B cell (primary cell): ENCODE measurements around the gene TBATA. TPM values are rescaled to one million over a fixed set of nuclear protein-coding genes. Genes with fewer than 3 reads are reported as not detected.

Experiments
- ATAC-seq: fragments of 200-7000 bp; cut with Tn5 transposase; one replicate; pipeline ENCODE4 v1.10.0; 2021; ENCODE audit warnings: low read depth, mild to moderate bottlenecking, moderate number of reproducible peaks, moderate library complexity
- CTCF ChIA-PET: fragments of 350-600 bp; sonication (Branson Sonifier 250); formaldehyde crosslinking; loops from one replicate; lab custom pipeline; 2021; ENCODE audit warnings: antibody characterized with exemption, inconsistent platforms; lab: Charles Lee
- POLR2A ChIA-PET: fragments of 350-600 bp; sonication (Branson Sonifier 250); formaldehyde crosslinking; loops from one replicate; lab custom pipeline; 2021; ENCODE audit warnings: antibody characterized with exemption; lab: Charles Lee
- DNase-seq: peaks from one replicate; pipeline ENCODE4 v3.0.0; 2013
- H2AFZ ChIP-seq: 2 replicates; pipeline ENCODE4 v1.6.1; 2012; ENCODE audit warnings: mild to moderate bottlenecking, low read depth, low read length; ENCODE audit not compliant: insufficient read depth, poor library complexity, severe bottlenecking
- H3K27ac ChIP-seq, 2 donors: 1 replicate in 1 of 2; 2 replicates in 1 of 2; pipeline ENCODE4 v1.5.1; 2012 to 2013; ENCODE audit warnings: low read length in 2 of 2, mild to moderate bottlenecking in 2 of 2, moderate library complexity in 1 of 2
- H3K27me3 ChIP-seq, 4 experiments: fragments of 200-600 bp in 1 of 4; sonication (generic) in 1 of 4; replicated peaks in 1 of 4; 1 replicate in 2 of 4; 2 replicates in 2 of 4; pipeline versions ENCODE4 v1.6.1 to v1.7.0; 2013 to 2016; ENCODE audit warnings: low read length in 3 of 4, mild to moderate bottlenecking in 2 of 4, mixed read lengths in 1 of 4, moderate library complexity in 1 of 4; ENCODE audit not compliant: insufficient read depth in 4 of 4, control insufficient read depth in 3 of 4; ENCODE audit errors: control extremely low read depth in 1 of 4
- H3K36me3 ChIP-seq, 2 experiments: replicated peaks in 1 of 2; 1 replicate in 1 of 2; 2 replicates in 1 of 2; pipeline versions ENCODE4 v1.6.1 to v1.7.1; 2013; ENCODE audit warnings: low read length in 1 of 2; ENCODE audit not compliant: insufficient read depth in 2 of 2, control insufficient read depth in 1 of 2; ENCODE audit errors: control extremely low read depth in 1 of 2, extremely low read depth in 1 of 2
- H3K4me1 ChIP-seq, 2 donors: fragments of 200-600 bp in 1 of 2; sonication (generic) in 1 of 2; 1 replicate in 1 of 2; 2 replicates in 1 of 2; pipeline versions ENCODE4 v1.5.1 to v1.6.1; 2013 to 2017; ENCODE audit warnings: low read length in 2 of 2; ENCODE audit not compliant: control insufficient read depth in 2 of 2, insufficient read depth in 2 of 2
- H3K4me2 ChIP-seq: replicated peaks from 2 replicates; pipeline ENCODE3; 2012; ENCODE audit warnings: mild to moderate bottlenecking, low read depth, low read length; ENCODE audit not compliant: poor library complexity, severe bottlenecking
- H3K4me3 ChIP-seq, 5 experiments: fragments of 200-600 bp in 1 of 5; sonication (generic) in 1 of 5; 1 replicate in 3 of 5; 2 replicates in 2 of 5; pipeline versions ENCODE4 v1.5.1 to v1.7.0; 2011 to 2016; ENCODE audit warnings: low read length in 4 of 5, mild to moderate bottlenecking in 4 of 5, low read depth in 2 of 5, control low read depth in 1 of 5, moderate library complexity in 1 of 5; ENCODE audit not compliant: insufficient read depth in 1 of 5; ENCODE audit errors: control extremely low read depth in 1 of 5, extremely low read depth in 1 of 5
- H3K79me2 ChIP-seq: fragments of 200-600 bp; sonication (generic); one replicate; pipeline ENCODE4 v1.6.0; 2016; ENCODE audit warnings: low read length; ENCODE audit not compliant: control insufficient read depth, insufficient read depth
- H3K9ac ChIP-seq: fragments of 200-600 bp; sonication (generic); 2 replicates; pipeline ENCODE4 v1.6.1; 2017; ENCODE audit warnings: mild to moderate bottlenecking, low read length, moderate library complexity
- H3K9me3 ChIP-seq, 3 donors: one replicate each; pipeline versions ENCODE4 v1.6.1 to v1.7.1; 2013; ENCODE audit warnings: low read length in 2 of 3; ENCODE audit not compliant: control insufficient read depth in 2 of 3, insufficient read depth in 1 of 3; ENCODE audit errors: control extremely low read depth in 1 of 3
- H4K20me1 ChIP-seq: 2 replicates; pipeline ENCODE4 v1.6.0; 2012; ENCODE audit warnings: mild to moderate bottlenecking, low read length; ENCODE audit not compliant: insufficient read depth, control insufficient read depth, poor library complexity, severe bottlenecking
- H3K27ac Mint-ChIP-seq: one replicate; pipeline ENCODE4 v1.8.0; 2021; ENCODE audit warnings: mixed read lengths
- H3K27me3 Mint-ChIP-seq: one replicate; pipeline ENCODE4 v1.8.0; 2021; ENCODE audit warnings: mixed read lengths
- H3K4me1 Mint-ChIP-seq: one replicate; pipeline ENCODE4 v1.8.0; 2021; ENCODE audit warnings: mixed read lengths
- H3K4me3 Mint-ChIP-seq: one replicate; pipeline ENCODE4 v1.8.0; 2021; ENCODE audit warnings: mixed read lengths
- H3K9me3 Mint-ChIP-seq: one replicate; pipeline ENCODE4 v1.8.0; 2022; ENCODE audit warnings: mixed read lengths; ENCODE audit not compliant: insufficient read depth
- CTCF ChIP-seq: fragments of 200-600 bp; IDR thresholded peaks from one replicate; pipeline ENCODE4 v1.8.0; 2022; ENCODE audit warnings: antibody characterized with exemption, mild to moderate bottlenecking
- EZH2 ChIP-seq: IDR thresholded peaks from 2 replicates; pipeline ENCODE4 v1.6.1; 2012; ENCODE audit warnings: borderline replicate concordance, low read depth, mild to moderate bottlenecking, moderate library complexity, low read length; ENCODE audit not compliant: insufficient read depth, poor library complexity, severe bottlenecking
- WGBS: methylation state at CpG from one replicate; pipeline ENCODE4 v1.1.5; 2013; ENCODE audit warnings: missing lambda C conversion rate; ENCODE audit not compliant: insufficient coverage; 5-methylcytosine and 5-hydroxymethylcytosine counted together
- intact Hi-C: fragments of 100-400 bp; cut with micrococcal nuclease; formaldehyde crosslinking; loops from one replicate; pipeline ENCODE4 v1.10.0; 2022
- polyA plus RNA-seq: library from polyadenylated mRNA; depleted of rRNA; stranded (reverse); fragments of >200 nt; gene quantifications from 2 replicates; pipeline ENCODE4 v1.2.3, GENCODE V29; 2012
- total RNA-seq, 2 donors: library from RNA; stranded (reverse); fragments of 120-200 nt in 1 of 2; gene quantifications; 1 replicate in 1 of 2; 2 replicates in 1 of 2; pipeline versions ENCODE4 v1.2.3 to v1.2.4, GENCODE V29; 2013 to 2022

The TBATA gene
- total and polyA plus RNA-seq, 2 donors (not counting 1 experiment from before 2014, with no cell fraction given) = not detected

GRCh38 chr10:70801854-70802253 lies 16.7 kb upstream of the TBATA start:
- Histone ChIP-seq H4K20me1 (no peaks in the 10 kb centered on the region), H3K36me3 (no peaks in the 10 kb centered on the region), H3K79me2 (no peaks in the 10 kb centered on the region), H2AFZ (no peak overlapping the region), H3K4me1 (no peaks in the 10 kb centered on the region), H3K9me3 (no peaks in the 10 kb centered on the region), H3K9ac (no peak overlapping the region), H3K4me3 (no peak overlapping the region), H3K27me3 (peaks cover 0 to 13% (median 3%) of the 10 kb centered on the region in 4 experiments), H3K27ac (no peak overlapping the region), H3K4me2 (no peak overlapping the region)
- no peaks in the 10 kb centered on the region for H3K4me1 Mint-ChIP-seq
- POLR2A ChIA-PET = no interaction called here
- no peaks in the 10 kb centered on the region for H3K9me3 Mint-ChIP-seq
- DNase-seq (no peak), ATAC-seq (no peak)
- H3K27ac Mint-ChIP-seq = no peak overlapping the region
- H3K27me3 Mint-ChIP-seq = peaks cover 39% of the 10 kb centered on the region
- H3K4me3 Mint-ChIP-seq = no peak overlapping the region
- CTCF ChIA-PET = no interaction called here
- intact Hi-C loops = no loop called here
- WGBS = no CpG with 5 or more reads among the region's 1 CpG
- TF ChIP-seq EZH2 (no peak), CTCF (no peak)

DNA sequence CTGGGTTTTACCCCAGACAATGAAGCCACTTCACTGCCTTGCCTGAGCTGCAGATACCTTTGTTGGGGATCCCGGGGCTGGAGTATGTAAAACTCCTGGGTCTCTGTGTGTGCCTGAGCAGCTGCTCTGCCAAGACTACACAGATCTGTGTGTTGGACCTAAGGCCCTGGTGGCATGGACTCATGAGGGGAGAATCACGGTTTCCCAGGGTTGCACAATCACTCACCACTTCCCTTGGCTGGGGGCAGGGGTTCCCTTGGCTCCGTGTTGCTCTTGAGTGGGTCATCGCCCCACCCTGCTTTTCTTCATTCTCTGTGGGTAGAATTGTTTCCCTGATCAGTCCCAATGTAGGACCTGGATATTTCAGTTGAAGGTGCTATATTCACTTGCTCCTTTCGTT lies 13.9 kb upstream of the TBATA start:
- ChIA-PET CTCF (interaction anchor here (1.0 kb wide), 1 partner anchor 1753 kb away, joined by 3 read pairs; no protein-coding TSS in a partner anchor), POLR2A (no interaction called here)
- H3K4me1 Mint-ChIP-seq = no peaks in the 10 kb centered on the region
- 72% methylated on average over 2 of the region's 5 CpGs for WGBS
- Histone ChIP-seq H3K27me3 (peaks cover 0 to 7% (median 3%) of the 10 kb centered on the region in 4 experiments), H3K36me3 (no peaks in the 10 kb centered on the region), H3K4me3 (no peak overlapping the region), H2AFZ (no peak overlapping the region), H4K20me1 (no peaks in the 10 kb centered on the region), H3K4me2 (no peak overlapping the region), H3K9me3 (no peaks in the 10 kb centered on the region), H3K79me2 (no peaks in the 10 kb centered on the region), H3K9ac (no peak overlapping the region), H3K4me1 (no peaks in the 10 kb centered on the region), H3K27ac (no peak overlapping the region)
- no peaks in the 10 kb centered on the region for H3K9me3 Mint-ChIP-seq
- TF ChIP-seq CTCF (no peak), EZH2 (no peak)
- H3K27me3 Mint-ChIP-seq = peaks cover 30% of the 10 kb centered on the region
- ATAC-seq = no peak
- no peak overlapping the region for H3K27ac Mint-ChIP-seq
- intact Hi-C loops = no loop called here
- H3K4me3 Mint-ChIP-seq = no peak overlapping the region
- no peak for DNase-seq
